ENCODE data around the gene DPAGT1.
"Not testable (repeated sequence)": the region's sequence is repeated elsewhere in the genome, so short reads cannot be mapped to it uniquely, and the experiment has no call there.

Gene DPAGT1

GRCh38 chr11:119101759-119102423 is at the start of gene DPAGT1:
Gene DPAGT1, minus strand, starts transcription at chr11:119101853. Its CDS starts 198 bp downstream, at chr11:119101655.
- DNase-seq, result peak; percentile 93

GRCh38 chr11:119149786-119150275 is 48.2 kb upstream of the DPAGT1 start:
- DNase-seq, result no peak

- no peak for DNase-seq
These were observed 47.5 kb upstream of the DPAGT1 start, which contains the start of gene ABCG4 for GRCh38 chr11:119149018-119149785. Gene ABCG4, plus strand, starts transcription at chr11:119149052. Its CDS starts 914 bp downstream, at chr11:119149966.

- DNase-seq, result no peak
These were observed 47.0 kb upstream of the DPAGT1 start for GRCh38 chr11:119148720-119149017.

GRCh38 chr11:119147604-119148333 is 46.1 kb upstream of the DPAGT1 start:
- no peak for DNase-seq

GRCh38 chr11:119145551-119145950 is 43.9 kb upstream of the DPAGT1 start:
- DNase-seq, result no peak

GRCh38 chr11:119144825-119145486 is 43.3 kb upstream of the DPAGT1 start:
- DNase-seq, result peak; percentile 28

GRCh38 chr11:119139276-119139675 is 37.6 kb upstream of the DPAGT1 start:
- DNase-seq, result not testable (repeated sequence)

- no peak for DNase-seq
These were observed 32.8 kb upstream of the DPAGT1 start for GRCh38 chr11:119134389-119134978.

GRCh38 chr11:119130662-119131061 is 29.0 kb upstream of the DPAGT1 start:
- no peak for DNase-seq

- DNase-seq, result no peak
These were observed 25.1 kb upstream of the DPAGT1 start for GRCh38 chr11:119126675-119127268.

- no peak for DNase-seq
These were observed 24.2 kb upstream of the DPAGT1 start for GRCh38 chr11:119125821-119126220.

GRCh38 chr11:119121811-119122124 is 20.1 kb upstream of the DPAGT1 start:
- DNase-seq, result no peak

- peak; percentile 98 for DNase-seq
These were observed 19.6 kb upstream of the DPAGT1 start, which contains the start of gene HINFP for GRCh38 chr11:119121008-119121810. Gene HINFP, plus strand, starts transcription at chr11:119121580. Its CDS starts 5,365 bp downstream, at chr11:119126945.

- peak; percentile 65 for DNase-seq
These were observed 19.0 kb upstream of the DPAGT1 start for GRCh38 chr11:119120639-119121007.

GRCh38 chr11:119118946-119119345 is 17.3 kb upstream of the DPAGT1 start:
- DNase-seq, result no peak

GRCh38 chr11:119118227-119118626 is 16.6 kb upstream of the DPAGT1 start:
- DNase-seq, result no peak

GRCh38 chr11:119117004-119117706 is 15.5 kb upstream of the DPAGT1 start:
- no peak for DNase-seq

- no peak for DNase-seq
These were observed 14.9 kb upstream of the DPAGT1 start for GRCh38 chr11:119116601-119117000.

GRCh38 chr11:119116235-119116594 is 14.6 kb upstream of the DPAGT1 start:
- no peak for DNase-seq
